WTC11 (cell line): Measurements from ENCODE around the gene BUD23. TPM values are rescaled to one million over a fixed set of nuclear protein-coding genes. Genes with fewer than 3 reads are reported as not detected.
A peak's percentile ranks its signal among the peaks of the same experiment; 100 is the strongest.

Experiments
- ATAC-seq: fragments of 200-7000 bp; cut with Tn5 transposase; 2 replicates; pipeline ENCODE4 v1.10.0; 2021; ENCODE audit warnings: mild to moderate bottlenecking, moderate library complexity
- CTCF ChIA-PET: fragments of 300-600 bp; sonication (Branson Sonifier 250); formaldehyde crosslinking; loops from one replicate; lab custom pipeline; 2021; ENCODE audit warnings: antibody characterized with exemption; lab: Charles Lee
- POLR2A ChIA-PET: fragments of 350-600 bp; sonication (Branson Sonifier 250); formaldehyde crosslinking; loops from one replicate; lab custom pipeline; 2021; ENCODE audit warnings: antibody characterized with exemption; lab: Charles Lee
- DNase-seq: peaks from one replicate; pipeline ENCODE4 v3.0.0; 2021; ENCODE audit warnings: low spot score
- H3K27ac Mint-ChIP-seq: 2 replicates; pipeline ENCODE4 v1.8.0; 2021; ENCODE audit warnings: mixed read lengths
- H3K27me3 Mint-ChIP-seq: 2 replicates; pipeline ENCODE4 v1.8.0; 2021; ENCODE audit warnings: low read depth, mild to moderate bottlenecking, moderate library complexity, mixed read lengths
- H3K36me3 Mint-ChIP-seq: 2 replicates; pipeline ENCODE4 v1.8.0; 2021; ENCODE audit warnings: mixed read lengths
- H3K4me1 Mint-ChIP-seq: 2 replicates; pipeline ENCODE4 v1.8.0; 2022; ENCODE audit warnings: mixed read lengths
- H3K4me3 Mint-ChIP-seq: 2 replicates; pipeline ENCODE4 v1.8.0; 2021; ENCODE audit warnings: mild to moderate bottlenecking, moderate library complexity, mixed read lengths
- H3K9me3 Mint-ChIP-seq: 2 replicates; pipeline ENCODE4 v1.8.0; 2021; ENCODE audit warnings: mixed read lengths
- ATF1 ChIP-seq: sonication (generic); formaldehyde crosslinking; IDR thresholded peaks from 2 replicates; pipeline ENCODE4 v1.8.1; 2023; ENCODE audit warnings: mild to moderate bottlenecking, moderate library complexity, missing genetic modification reagents
- EMX1 ChIP-seq: fragments of 250-450 bp; sonication (Bioruptor Pico); IDR thresholded peaks from 2 replicates; pipeline ENCODE4 v1.8.0; 2021; ENCODE audit warnings: mild to moderate bottlenecking
- FOXK1 ChIP-seq: sonication (generic); formaldehyde crosslinking; IDR thresholded peaks from 2 replicates; pipeline ENCODE4 v1.8.0; 2022; ENCODE audit warnings: mild to moderate bottlenecking, moderate library complexity, missing genetic modification reagents
- GABPB1 ChIP-seq: sonication (generic); formaldehyde crosslinking; IDR thresholded peaks from 2 replicates; pipeline ENCODE4 v1.8.1; 2023; ENCODE audit warnings: mild to moderate bottlenecking, missing genetic modification reagents
- GRHL2 ChIP-seq: fragments of 250-450 bp; sonication (Bioruptor Pico); IDR thresholded peaks from 2 replicates; pipeline ENCODE4 v1.8.0; 2022; ENCODE audit warnings: mild to moderate bottlenecking, moderate library complexity; ENCODE audit not compliant: insufficient replicate concordance, severe bottlenecking
- IRF2 ChIP-seq: sonication (generic); formaldehyde crosslinking; IDR thresholded peaks from 2 replicates; pipeline ENCODE4 v1.8.0; 2022; ENCODE audit warnings: low read depth, missing genetic modification reagents, borderline replicate concordance
- KAT7 ChIP-seq: sonication (generic); formaldehyde crosslinking; IDR thresholded peaks from 2 replicates; pipeline ENCODE4 v1.8.1; 2023; ENCODE audit warnings: missing genetic modification reagents, mild to moderate bottlenecking, borderline replicate concordance
- MXD4 ChIP-seq: fragments of 250-450 bp; sonication (Bioruptor Pico); IDR thresholded peaks from 2 replicates; pipeline ENCODE4 v1.8.0; 2021; ENCODE audit warnings: mild to moderate bottlenecking, moderate library complexity, borderline replicate concordance
- MYBL2 ChIP-seq: sonication (generic); formaldehyde crosslinking; IDR thresholded peaks from 2 replicates; pipeline ENCODE4 v1.8.1; 2023; ENCODE audit warnings: mild to moderate bottlenecking, moderate library complexity, missing genetic modification reagents
- NFYB ChIP-seq: sonication (generic); formaldehyde crosslinking; conservative IDR thresholded peaks from 2 replicates; pipeline ENCODE4 v1.8.0; 2022; ENCODE audit warnings: low read depth, missing genetic modification reagents
- NR1H2 ChIP-seq: sonication (generic); formaldehyde crosslinking; IDR thresholded peaks from 2 replicates; pipeline ENCODE4 v1.9.0; 2021; ENCODE audit warnings: mild to moderate bottlenecking, moderate library complexity, missing genetic modification reagents
- NR2C2 ChIP-seq: sonication (generic); formaldehyde crosslinking; IDR thresholded peaks from 2 replicates; pipeline ENCODE4 v1.8.0; 2022; ENCODE audit warnings: mild to moderate bottlenecking, missing genetic modification reagents
- PRDM15 ChIP-seq: sonication (generic); formaldehyde crosslinking; IDR thresholded peaks from 2 replicates; pipeline ENCODE4 v1.8.0; 2022; ENCODE audit warnings: missing genetic modification reagents
- SP1 ChIP-seq: sonication (generic); formaldehyde crosslinking; conservative IDR thresholded peaks from 2 replicates; pipeline ENCODE4 v1.8.1; 2022; ENCODE audit warnings: missing genetic modification reagents
- TCF7 ChIP-seq: sonication (generic); formaldehyde crosslinking; IDR thresholded peaks from 2 replicates; pipeline ENCODE4 v1.8.0; 2022; ENCODE audit warnings: mild to moderate bottlenecking, low read depth, missing genetic modification reagents, moderate library complexity
- TEAD4 ChIP-seq: sonication (generic); formaldehyde crosslinking; IDR thresholded peaks from 2 replicates; pipeline ENCODE4 v1.8.0; 2022; ENCODE audit warnings: mild to moderate bottlenecking, missing genetic modification reagents
- TP53 ChIP-seq: sonication (generic); formaldehyde crosslinking; IDR thresholded peaks from 2 replicates; pipeline ENCODE4 v1.8.1; 2023; ENCODE audit warnings: mild to moderate bottlenecking, missing genetic modification reagents
- ZNF232 ChIP-seq: sonication (generic); formaldehyde crosslinking; IDR thresholded peaks from 2 replicates; pipeline ENCODE4 v1.8.0; 2022; ENCODE audit warnings: mild to moderate bottlenecking, missing genetic modification reagents
- total RNA-seq: library from RNA; stranded (reverse); gene quantifications from 3 replicates; pipeline ENCODE4 v1.2.3, GENCODE V29; 2021
- TF ChIP-seq, protein P1 (sequence below): sonication (generic); formaldehyde crosslinking; IDR thresholded peaks from 2 replicates; pipeline ENCODE4 v1.8.1; 2023; ENCODE audit warnings: mild to moderate bottlenecking, missing genetic modification reagents
- TF ChIP-seq, protein P2 (sequence below): sonication (generic); formaldehyde crosslinking; IDR thresholded peaks from 2 replicates; pipeline ENCODE4 v1.8.0; 2022; ENCODE audit warnings: mild to moderate bottlenecking, missing genetic modification reagents
- TF ChIP-seq, protein P3 (sequence below): sonication (generic); formaldehyde crosslinking; IDR thresholded peaks from 2 replicates; pipeline ENCODE4 v1.8.1; 2022; ENCODE audit warnings: low read depth, missing genetic modification reagents, borderline replicate concordance
- TF ChIP-seq, protein P4 (sequence below): sonication (generic); formaldehyde crosslinking; IDR thresholded peaks from 2 replicates; pipeline ENCODE4 v1.8.1; 2022; ENCODE audit warnings: mild to moderate bottlenecking, moderate library complexity, missing genetic modification reagents
- TF ChIP-seq, protein P5 (sequence below): fragments of 250-450 bp; sonication (Bioruptor Pico); IDR thresholded peaks from 2 replicates; pipeline ENCODE4 v1.9.0; 2021; ENCODE audit warnings: moderate library complexity, mild to moderate bottlenecking, inconsistent platforms, borderline replicate concordance

Gene BUD23
- total RNA-seq, 1 experiment from 2014 or later = 91.9 TPM

DNA sequence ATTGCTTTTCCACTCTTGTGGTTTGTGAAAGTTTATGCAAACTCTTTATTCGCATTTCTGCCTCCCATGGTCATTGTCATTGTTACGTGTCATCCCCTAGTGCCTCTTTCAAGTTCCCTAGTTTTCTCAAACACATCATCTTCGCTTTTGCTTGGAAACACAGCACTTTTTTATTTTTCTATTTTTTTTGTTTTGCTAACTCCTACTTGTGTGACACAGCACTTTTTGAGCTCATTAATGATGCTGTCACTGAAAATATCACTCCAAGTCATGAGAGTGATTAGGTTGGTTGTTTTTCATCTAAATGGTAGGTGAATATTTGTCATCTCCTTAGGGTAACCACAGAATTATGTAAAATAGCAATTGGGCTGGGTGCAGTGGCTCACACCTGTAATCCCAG lies 44.6 kb downstream of the BUD23 start (continued):
- TF ChIP-seq GABPB1 (CRISPR knock-in tag) (no peak), NFYB (no peak), FOXK1 (CRISPR knock-in tag) (no peak), EMX1 (CRISPR knock-in tag) (no peak), MYBL2 (CRISPR knock-in tag) (no peak), SP1 (no peak)

DNA sequence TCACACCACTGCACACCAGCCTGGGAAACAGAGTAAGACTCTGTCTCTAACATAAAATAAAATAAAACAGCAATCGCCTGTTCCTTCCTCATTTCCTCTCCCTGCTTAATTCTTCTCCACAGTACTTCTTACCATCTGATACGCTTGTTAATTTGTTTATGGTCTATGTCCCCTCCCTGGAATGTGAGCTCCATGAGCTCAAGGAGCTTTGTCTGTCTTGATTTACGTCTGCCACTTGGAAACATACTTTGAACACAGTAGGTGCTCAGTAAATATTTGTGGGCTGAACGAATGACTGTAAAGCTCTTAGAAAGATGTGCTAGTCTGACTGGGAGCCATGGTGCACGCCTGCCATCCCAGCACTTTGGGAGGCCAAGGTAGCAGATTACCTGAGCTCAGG lies 45.2 kb downstream of the BUD23 start:
- no peak overlapping the region; the same call in 1 of the 2 replicates for H3K27ac Mint-ChIP-seq
- CTCF ChIA-PET = interaction anchor here (0.7 to 2.7 kb wide), 5 partner anchors 9 to 122 kb away, joined by 4 to 17 read pairs (median 4); partner anchors contain the start of gene STX1A

DNA sequence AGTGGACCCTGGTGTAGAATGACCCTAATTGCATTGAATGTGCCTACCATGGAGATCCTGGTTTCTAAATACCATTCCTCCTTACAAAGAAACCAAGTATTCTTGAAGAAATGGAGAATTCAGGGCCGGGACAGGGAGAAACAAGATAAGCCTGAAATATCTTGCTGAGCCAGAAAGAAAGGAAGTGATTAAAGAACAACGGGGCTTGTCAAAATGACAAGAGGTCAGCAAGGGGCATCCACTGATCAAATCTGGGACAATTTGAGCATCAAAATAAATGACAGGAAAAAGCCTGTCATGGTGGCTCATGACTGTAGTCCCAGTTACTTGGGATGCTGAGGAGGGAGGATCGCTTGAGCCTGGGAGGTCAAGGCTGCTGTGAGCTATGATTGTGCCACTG lies 47.1 kb downstream of the BUD23 start:
- ATAC-seq (no peak), DNase-seq (no peak)
- Mint-ChIP-seq H3K9me3 (peaks cover 3% of the 10 kb centered on the region), H3K36me3 (no peaks in the 10 kb centered on the region), H3K4me3 (no peak overlapping the region), H3K27ac (peak overlapping the region; percentile 0; the same call in 1 of the 2 replicates), H3K4me1 (peaks cover 17% of the 10 kb centered on the region), H3K27me3 (no peaks in the 10 kb centered on the region)
- ChIA-PET CTCF (interaction anchor here (0.9 kb wide), 1 partner anchor 124 kb away, joined by 4 read pairs; no protein-coding TSS in a partner anchor), POLR2A (no interaction called here)
- no peak for TF ChIP-seq KAT7 (CRISPR knock-in tag)
- no peak for TF ChIP-seq NR1H2
- TF ChIP-seq MXD4 (CRISPR knock-in tag) = no peak
- TF ChIP-seq, protein P1, sequence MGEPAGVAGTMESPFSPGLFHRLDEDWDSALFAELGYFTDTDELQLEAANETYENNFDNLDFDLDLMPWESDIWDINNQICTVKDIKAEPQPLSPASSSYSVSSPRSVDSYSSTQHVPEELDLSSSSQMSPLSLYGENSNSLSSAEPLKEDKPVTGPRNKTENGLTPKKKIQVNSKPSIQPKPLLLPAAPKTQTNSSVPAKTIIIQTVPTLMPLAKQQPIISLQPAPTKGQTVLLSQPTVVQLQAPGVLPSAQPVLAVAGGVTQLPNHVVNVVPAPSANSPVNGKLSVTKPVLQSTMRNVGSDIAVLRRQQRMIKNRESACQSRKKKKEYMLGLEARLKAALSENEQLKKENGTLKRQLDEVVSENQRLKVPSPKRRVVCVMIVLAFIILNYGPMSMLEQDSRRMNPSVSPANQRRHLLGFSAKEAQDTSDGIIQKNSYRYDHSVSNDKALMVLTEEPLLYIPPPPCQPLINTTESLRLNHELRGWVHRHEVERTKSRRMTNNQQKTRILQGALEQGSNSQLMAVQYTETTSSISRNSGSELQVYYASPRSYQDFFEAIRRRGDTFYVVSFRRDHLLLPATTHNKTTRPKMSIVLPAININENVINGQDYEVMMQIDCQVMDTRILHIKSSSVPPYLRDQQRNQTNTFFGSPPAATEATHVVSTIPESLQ (CRISPR knock-in tag) = no peak
- TF ChIP-seq, protein P2, sequence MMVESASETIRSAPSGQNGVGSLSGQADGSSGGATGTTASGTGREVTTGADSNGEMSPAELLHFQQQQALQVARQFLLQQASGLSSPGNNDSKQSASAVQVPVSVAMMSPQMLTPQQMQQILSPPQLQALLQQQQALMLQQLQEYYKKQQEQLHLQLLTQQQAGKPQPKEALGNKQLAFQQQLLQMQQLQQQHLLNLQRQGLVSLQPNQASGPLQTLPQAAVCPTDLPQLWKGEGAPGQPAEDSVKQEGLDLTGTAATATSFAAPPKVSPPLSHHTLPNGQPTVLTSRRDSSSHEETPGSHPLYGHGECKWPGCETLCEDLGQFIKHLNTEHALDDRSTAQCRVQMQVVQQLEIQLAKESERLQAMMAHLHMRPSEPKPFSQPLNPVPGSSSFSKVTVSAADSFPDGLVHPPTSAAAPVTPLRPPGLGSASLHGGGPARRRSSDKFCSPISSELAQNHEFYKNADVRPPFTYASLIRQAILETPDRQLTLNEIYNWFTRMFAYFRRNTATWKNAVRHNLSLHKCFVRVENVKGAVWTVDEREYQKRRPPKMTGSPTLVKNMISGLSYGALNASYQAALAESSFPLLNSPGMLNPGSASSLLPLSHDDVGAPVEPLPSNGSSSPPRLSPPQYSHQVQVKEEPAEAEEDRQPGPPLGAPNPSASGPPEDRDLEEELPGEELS (CRISPR knock-in tag) = no peak
- TF ChIP-seq ZNF232 (CRISPR knock-in tag) = no peak
- TF ChIP-seq TP53 (CRISPR knock-in tag) = no peak
- TF ChIP-seq ATF1 (CRISPR knock-in tag) = no peak
- TF ChIP-seq, protein P3, sequence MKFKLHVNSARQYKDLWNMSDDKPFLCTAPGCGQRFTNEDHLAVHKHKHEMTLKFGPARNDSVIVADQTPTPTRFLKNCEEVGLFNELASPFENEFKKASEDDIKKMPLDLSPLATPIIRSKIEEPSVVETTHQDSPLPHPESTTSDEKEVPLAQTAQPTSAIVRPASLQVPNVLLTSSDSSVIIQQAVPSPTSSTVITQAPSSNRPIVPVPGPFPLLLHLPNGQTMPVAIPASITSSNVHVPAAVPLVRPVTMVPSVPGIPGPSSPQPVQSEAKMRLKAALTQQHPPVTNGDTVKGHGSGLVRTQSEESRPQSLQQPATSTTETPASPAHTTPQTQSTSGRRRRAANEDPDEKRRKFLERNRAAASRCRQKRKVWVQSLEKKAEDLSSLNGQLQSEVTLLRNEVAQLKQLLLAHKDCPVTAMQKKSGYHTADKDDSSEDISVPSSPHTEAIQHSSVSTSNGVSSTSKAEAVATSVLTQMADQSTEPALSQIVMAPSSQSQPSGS (CRISPR knock-in tag) = no peak
- no peak for TF ChIP-seq PRDM15
- TF ChIP-seq IRF2 = no peak
- TF ChIP-seq TEAD4 (CRISPR knock-in tag) = no peak
- no peak for TF ChIP-seq MYBL2 (CRISPR knock-in tag)
- TF ChIP-seq SP1 = no peak
- TF ChIP-seq, protein P4, sequence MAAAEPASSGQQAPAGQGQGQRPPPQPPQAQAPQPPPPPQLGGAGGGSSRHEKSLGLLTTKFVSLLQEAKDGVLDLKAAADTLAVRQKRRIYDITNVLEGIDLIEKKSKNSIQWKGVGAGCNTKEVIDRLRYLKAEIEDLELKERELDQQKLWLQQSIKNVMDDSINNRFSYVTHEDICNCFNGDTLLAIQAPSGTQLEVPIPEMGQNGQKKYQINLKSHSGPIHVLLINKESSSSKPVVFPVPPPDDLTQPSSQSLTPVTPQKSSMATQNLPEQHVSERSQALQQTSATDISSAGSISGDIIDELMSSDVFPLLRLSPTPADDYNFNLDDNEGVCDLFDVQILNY (CRISPR knock-in tag) = no peak
- no peak for TF ChIP-seq TCF7 (CRISPR knock-in tag)
- TF ChIP-seq GRHL2 (CRISPR knock-in tag) = no peak
- TF ChIP-seq NR2C2 = no peak

More for the DNA sequence above, 45.2 kb downstream of the BUD23 start:
- Mint-ChIP-seq H3K9me3 (no peaks in the 10 kb centered on the region), H3K4me3 (no peak overlapping the region), H3K36me3 (no peaks in the 10 kb centered on the region), H3K27me3 (no peaks in the 10 kb centered on the region; the same call in 1 of the 2 replicates), H3K4me1 (peaks cover 13% of the 10 kb centered on the region)
- DNase-seq (no peak), ATAC-seq (no peak)
- POLR2A ChIA-PET = interaction anchor here (0.6 to 0.7 kb wide), 2 partner anchors 107 to 213 kb away, joined by 3 to 5 read pairs; no protein-coding TSS in a partner anchor
- TF ChIP-seq, protein P5, sequence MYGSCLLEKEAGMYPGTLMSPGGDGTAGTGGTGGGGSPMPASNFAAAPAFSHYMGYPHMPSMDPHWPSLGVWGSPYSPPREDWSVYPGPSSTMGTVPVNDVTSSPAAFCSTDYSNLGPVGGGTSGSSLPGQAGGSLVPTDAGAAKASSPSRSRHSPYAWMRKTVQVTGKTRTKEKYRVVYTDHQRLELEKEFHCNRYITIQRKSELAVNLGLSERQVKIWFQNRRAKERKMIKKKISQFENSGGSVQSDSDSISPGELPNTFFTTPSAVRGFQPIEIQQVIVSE (CRISPR knock-in tag) = no peak
- TF ChIP-seq KAT7 (CRISPR knock-in tag) = no peak
